HAP-1 (cell line): Measurements from ENCODE around the gene PSMB9.

Experiments used
- DNase-seq, 2 experiments: peaks; one replicate each; pipeline ENCODE4 v3.0.0-alpha.2; 2016 to 2020; ENCODE audit warnings: low spot score in 2 of 2
- H3K27me3 ChIP-seq: fragments of 250-450 bp; sonication (Bioruptor Pico); 2 replicates; pipeline ENCODE4 v1.5.1; 2020; ENCODE audit warnings: low read depth, mild to moderate bottlenecking, moderate library complexity
- H3K36me3 ChIP-seq: fragments of 250-450 bp; sonication (Bioruptor Pico); replicated peaks from 2 replicates; pipeline ENCODE4 v1.5.1; 2020; ENCODE audit warnings: mild to moderate bottlenecking
- H3K4me1 ChIP-seq: fragments of 250-450 bp; sonication (Bioruptor Pico); 2 replicates; pipeline ENCODE4 v1.5.1; 2020; ENCODE audit warnings: mild to moderate bottlenecking
- H3K4me3 ChIP-seq: fragments of 250-450 bp; sonication (Bioruptor Pico); 2 replicates; pipeline ENCODE4 v1.5.1; 2020; ENCODE audit warnings: mild to moderate bottlenecking, moderate library complexity
- H3K9me3 ChIP-seq: fragments of 250-450 bp; sonication (Bioruptor Pico); 2 replicates; pipeline ENCODE4 v1.5.1; 2020; ENCODE audit warnings: mild to moderate bottlenecking, moderate library complexity
- in situ Hi-C: fragments of 300-500 bp; cut with MboI; formaldehyde crosslinking; loops from 3 replicates; pipeline ENCODE4 v1.14.3; 2020; ENCODE audit warnings: low sequenced_read_pairs, inconsistent platforms, mixed read lengths

Gene PSMB9

GRCh38 chr6:32830936-32831335, 23.1 kb upstream of the PSMB9 start:
- Histone ChIP-seq H3K9me3 (no peaks in the 10 kb centered on the region), H3K27me3 (no peaks in the 10 kb centered on the region), H3K36me3 (peaks cover 20% of the 10 kb centered on the region), H3K4me3 (no peak overlapping the region), H3K4me1 (no peaks in the 10 kb centered on the region)
- in situ Hi-C loops, result no loop called here
- no peak for DNase-seq

GRCh38 chr6:32832535-32832934, 21.5 kb upstream of the PSMB9 start:
- in situ Hi-C loops, result no loop called here
- peaks cover 13% of the 10 kb centered on the region for H3K4me1 ChIP-seq
- no peaks in the 10 kb centered on the region for H3K27me3 ChIP-seq
- peaks cover 20% of the 10 kb centered on the region for H3K36me3 ChIP-seq
- no peaks in the 10 kb centered on the region for H3K9me3 ChIP-seq
- no peak overlapping the region for H3K4me3 ChIP-seq
- DNase-seq, result no peak

GRCh38 chr6:32833664-32834063, 20.3 kb upstream of the PSMB9 start:
- Histone ChIP-seq H3K9me3 (no peaks in the 10 kb centered on the region), H3K4me3 (no peak overlapping the region), H3K4me1 (peaks cover 16% of the 10 kb centered on the region), H3K36me3 (peaks cover 20% of the 10 kb centered on the region), H3K27me3 (no peaks in the 10 kb centered on the region)
- in situ Hi-C loops, result no loop called here
- no peak for DNase-seq

GRCh38 chr6:32835167-32835893, 18.7 kb upstream of the PSMB9 start:
- H3K4me3 ChIP-seq, result no peak overlapping the region
- in situ Hi-C loops, result no loop called here
- peaks cover 15% of the 10 kb centered on the region for H3K36me3 ChIP-seq
- no peak for DNase-seq
- H3K27me3 ChIP-seq, result no peaks in the 10 kb centered on the region
- H3K9me3 ChIP-seq, result no peaks in the 10 kb centered on the region
- H3K4me1 ChIP-seq, result peaks cover 16% of the 10 kb centered on the region

GRCh38 chr6:32836873-32837272, 17.1 kb upstream of the PSMB9 start:
- no peak for DNase-seq
- H3K9me3 ChIP-seq, result no peaks in the 10 kb centered on the region
- peaks cover 6% of the 10 kb centered on the region for H3K36me3 ChIP-seq
- H3K4me3 ChIP-seq, result peak overlapping the region; percentile 81; the same call in 1 of the 2 replicates
- H3K27me3 ChIP-seq, result no peaks in the 10 kb centered on the region
- in situ Hi-C loops, result no loop called here
- H3K4me1 ChIP-seq, result peaks cover 16% of the 10 kb centered on the region

- H3K36me3 ChIP-seq, result peaks cover 6% of the 10 kb centered on the region
- H3K27me3 ChIP-seq, result no peaks in the 10 kb centered on the region
- H3K4me1 ChIP-seq, result peaks cover 16% of the 10 kb centered on the region
- in situ Hi-C loops, result no loop called here
- DNase-seq, result no peak
- H3K4me3 ChIP-seq, result peak overlapping the region; percentile 81
- no peaks in the 10 kb centered on the region for H3K9me3 ChIP-seq
These were observed 16.3 kb upstream of the PSMB9 start for GRCh38 chr6:32837651-32838113.

GRCh38 chr6:32838114-32838958, 15.7 kb upstream of the PSMB9 start, which contains the start of gene TAP2:
Gene TAP2 (minus strand): TSS chr6:32838739. CDS start chr6:32838233, 506 bp downstream.
- peaks cover 16% of the 10 kb centered on the region for H3K4me1 ChIP-seq

GRCh38 chr6:32839356-32839755, 14.6 kb upstream of the PSMB9 start:
- Histone ChIP-seq H3K27me3 (no peaks in the 10 kb centered on the region), H3K9me3 (no peaks in the 10 kb centered on the region), H3K4me3 (no peak overlapping the region), H3K4me1 (peaks cover 21% of the 10 kb centered on the region), H3K36me3 (peaks cover 3% of the 10 kb centered on the region)
- no peak for DNase-seq
- in situ Hi-C loops, result no loop called here

More at GRCh38 chr6:32838114-32838958, 15.7 kb upstream of the PSMB9 start, which contains the start of gene TAP2:
- peaks cover 6% of the 10 kb centered on the region for H3K36me3 ChIP-seq
- peak; percentile 90 to 96 for DNase-seq
- no peaks in the 10 kb centered on the region for H3K27me3 ChIP-seq
- H3K4me3 ChIP-seq, result peak within 1 kb of the TSS; percentile 81
- in situ Hi-C loops, result no loop called here
- H3K9me3 ChIP-seq, result no peaks in the 10 kb centered on the region

GRCh38 chr6:32840604-32841246, 13.3 kb upstream of the PSMB9 start:
- Histone ChIP-seq H3K4me1 (peaks cover 22% of the 10 kb centered on the region), H3K4me3 (no peak overlapping the region), H3K27me3 (no peaks in the 10 kb centered on the region), H3K36me3 (no peaks in the 10 kb centered on the region), H3K9me3 (no peaks in the 10 kb centered on the region)
- in situ Hi-C loops, result no loop called here
- no peak for DNase-seq

GRCh38 chr6:32842021-32842650, 11.9 kb upstream of the PSMB9 start:
- H3K4me1 ChIP-seq, result peaks cover 13% of the 10 kb centered on the region
- in situ Hi-C loops, result no loop called here
- DNase-seq, result no peak
- H3K9me3 ChIP-seq, result no peaks in the 10 kb centered on the region
- H3K36me3 ChIP-seq, result no peaks in the 10 kb centered on the region; the same call in 1 of the 2 replicates
- no peaks in the 10 kb centered on the region for H3K27me3 ChIP-seq
- no peak overlapping the region for H3K4me3 ChIP-seq

- in situ Hi-C loops, result no loop called here
- Histone ChIP-seq H3K4me1 (peaks cover 7% of the 10 kb centered on the region), H3K27me3 (no peaks in the 10 kb centered on the region), H3K36me3 (no peaks in the 10 kb centered on the region; the same call in 1 of the 2 replicates), H3K4me3 (no peak overlapping the region), H3K9me3 (no peaks in the 10 kb centered on the region)
- no peak for DNase-seq
These were observed 11.3 kb upstream of the PSMB9 start for GRCh38 chr6:32842690-32843089.

- peak overlapping the region; percentile 22 for H3K4me3 ChIP-seq
- no peaks in the 10 kb centered on the region for H3K9me3 ChIP-seq
- no peak for DNase-seq
- in situ Hi-C loops, result no loop called here
- H3K36me3 ChIP-seq, result no peaks in the 10 kb centered on the region; the same call in none of the 2 replicates
- no peaks in the 10 kb centered on the region for H3K27me3 ChIP-seq
- H3K4me1 ChIP-seq, result peaks cover 6% of the 10 kb centered on the region
These were observed 10.5 kb upstream of the PSMB9 start for GRCh38 chr6:32843331-32843978.
